CD8-positive, alpha-beta memory T cell (primary cell): ENCODE measurements around the gene NLRP9. TPM values are rescaled to one million over a fixed set of nuclear protein-coding genes. Genes with fewer than 3 reads are reported as not detected.

ENCODE experiments used
- CTCF ChIA-PET: fragments of 350-600 bp; sonication (Branson Sonifier 250); formaldehyde crosslinking; loops from one replicate; lab custom pipeline; 2021; ENCODE audit warnings: antibody characterized with exemption; lab: Charles Lee
- POLR2A ChIA-PET: fragments of 350-600 bp; sonication (Branson Sonifier 250); formaldehyde crosslinking; loops from one replicate; lab custom pipeline; 2021; ENCODE audit warnings: antibody characterized with exemption; lab: Charles Lee
- DNase-seq, 5 donors: peaks; one replicate each; pipeline versions ENCODE4 v3.0.0 to v3.0.0-alpha.2; 2020 to 2022; ENCODE audit warnings: mixed read lengths in 1 of 5
- H3K27ac ChIP-seq: one replicate; pipeline ENCODE4 v1.7.0; 2013; ENCODE audit warnings: low read depth, mild to moderate bottlenecking, low read length, moderate library complexity
- H3K27me3 ChIP-seq: 2 replicates; pipeline ENCODE4 v1.7.0; 2013; ENCODE audit warnings: low read length, mild to moderate bottlenecking; ENCODE audit not compliant: insufficient read depth, poor library complexity, severe bottlenecking
- H3K36me3 ChIP-seq: 2 replicates; pipeline ENCODE4 v1.7.0; 2013; ENCODE audit warnings: mild to moderate bottlenecking, low read length, moderate library complexity; ENCODE audit not compliant: insufficient read depth
- H3K4me1 ChIP-seq: 2 replicates; pipeline ENCODE4 v1.7.0; 2013; ENCODE audit warnings: mild to moderate bottlenecking, low read length, moderate library complexity; ENCODE audit not compliant: insufficient read depth
- H3K4me3 ChIP-seq: 2 replicates; pipeline ENCODE4 v1.7.0; 2013; ENCODE audit warnings: mild to moderate bottlenecking, low read length
- H3K9me3 ChIP-seq: 2 replicates; pipeline ENCODE4 v1.7.0; 2013; ENCODE audit warnings: mild to moderate bottlenecking, low read length
- H3K27ac Mint-ChIP-seq, 8 donors: one replicate each; pipeline ENCODE4 v1.8.0; 2020 to 2021; ENCODE audit warnings: mixed read lengths in 8 of 8, mild to moderate bottlenecking in 6 of 8, inconsistent platforms in 3 of 8, moderate library complexity in 3 of 8
- H3K27me3 Mint-ChIP-seq, 2 donors: one replicate each; pipeline ENCODE4 v1.8.0; 2020 to 2021; ENCODE audit warnings: mixed read lengths in 2 of 2, mild to moderate bottlenecking in 1 of 2, moderate library complexity in 1 of 2
- H3K36me3 Mint-ChIP-seq, 3 donors: one replicate each; pipeline ENCODE4 v1.8.0; 2020 to 2021; ENCODE audit warnings: mixed read lengths in 3 of 3, inconsistent platforms in 1 of 3, mild to moderate bottlenecking in 1 of 3
- H3K4me1 Mint-ChIP-seq, 3 donors: one replicate each; pipeline ENCODE4 v1.8.0; 2020 to 2021; ENCODE audit warnings: mixed read lengths in 3 of 3, inconsistent platforms in 1 of 3, mild to moderate bottlenecking in 1 of 3
- H3K4me3 Mint-ChIP-seq, 7 donors: one replicate each; pipeline ENCODE4 v1.8.0; 2020 to 2021; ENCODE audit warnings: mixed read lengths in 7 of 7, mild to moderate bottlenecking in 6 of 7, moderate library complexity in 4 of 7, inconsistent platforms in 2 of 7
- H3K9me3 Mint-ChIP-seq, 5 donors: one replicate each; pipeline ENCODE4 v1.8.0; 2020 to 2022; ENCODE audit warnings: mixed read lengths in 5 of 5, mild to moderate bottlenecking in 3 of 5, moderate library complexity in 2 of 5, inconsistent platforms in 1 of 5
- polyA plus RNA-seq: library from polyadenylated mRNA; unstranded; fragments of 300-500 nt; fragmentation: Illumina TruSeq; gene quantifications from one replicate; pipeline ENCODE4 v1.2.3, GENCODE V29; 2021
- total RNA-seq, 2 experiments: library from RNA; stranded (reverse); gene quantifications; one replicate each; pipeline ENCODE4 v1.2.3, GENCODE V29; 2021

Gene NLRP9
- total and polyA plus RNA-seq, 3 experiments from 2014 or later = not detected

GRCh38 chr19:55689411-55690108 lies 48.6 kb downstream of the NLRP9 start:
- ChIA-PET CTCF (no interaction called here), POLR2A (no interaction called here)
- no peak overlapping the region for H3K27ac ChIP-seq
- H3K4me3 ChIP-seq = no peak overlapping the region
- Mint-ChIP-seq H3K36me3 (peaks cover 0 to 79% (median 7%) of the 10 kb centered on the region in 3 donors), H3K27ac (no peak overlapping the region), H3K27me3 (no peaks in the 10 kb centered on the region), H3K4me3 (no peak overlapping the region), H3K4me1 (peaks cover 3 to 23% (median 5%) of the 10 kb centered on the region in 3 donors), H3K9me3 (no peaks in the 10 kb centered on the region)
- no peaks in the 10 kb centered on the region for H3K27me3 ChIP-seq
- no peaks in the 10 kb centered on the region for H3K4me1 ChIP-seq
- DNase-seq = peak in 1 of 5 donors; percentile 45
- H3K36me3 ChIP-seq = peaks cover 39% of the 10 kb centered on the region
- no peaks in the 10 kb centered on the region for H3K9me3 ChIP-seq

- no peaks in the 10 kb centered on the region for H3K27me3 ChIP-seq
- peak overlapping the region in 3 of 8 donors; percentile 43 to 89 (median 60) for H3K27ac Mint-ChIP-seq
- POLR2A ChIA-PET = no interaction called here
- no peak overlapping the region for H3K4me3 ChIP-seq
- peaks cover 0 to 80% (median 6%) of the 10 kb centered on the region in 3 donors for H3K36me3 Mint-ChIP-seq
- CTCF ChIA-PET = no interaction called here
- no peaks in the 10 kb centered on the region for H3K9me3 Mint-ChIP-seq
- H3K36me3 ChIP-seq = peaks cover 41% of the 10 kb centered on the region
- H3K4me3 Mint-ChIP-seq = no peak overlapping the region
- no peaks in the 10 kb centered on the region for H3K9me3 ChIP-seq
- DNase-seq = peak in 1 of 5 donors; percentile 46
- peaks cover 5 to 29% (median 5%) of the 10 kb centered on the region in 3 donors for H3K4me1 Mint-ChIP-seq
- no peak overlapping the region for H3K27ac ChIP-seq
- H3K27me3 Mint-ChIP-seq = no peaks in the 10 kb centered on the region
- H3K4me1 ChIP-seq = no peaks in the 10 kb centered on the region
These were observed 49.6 kb downstream of the NLRP9 start for GRCh38 chr19:55688422-55689218.

GRCh38 chr19:55687281-55688201 lies 50.7 kb downstream of the NLRP9 start:
- no peaks in the 10 kb centered on the region for H3K27me3 ChIP-seq
- no peaks in the 10 kb centered on the region for H3K9me3 ChIP-seq
- H3K4me3 Mint-ChIP-seq = no peak overlapping the region
- H3K4me3 ChIP-seq = no peak overlapping the region
- ChIA-PET POLR2A (no interaction called here), CTCF (no interaction called here)
- DNase-seq = peak in 1 of 5 donors; percentile 42
- H3K36me3 Mint-ChIP-seq = peaks cover 0 to 76% (median 3%) of the 10 kb centered on the region in 3 donors
- no peaks in the 10 kb centered on the region for H3K4me1 ChIP-seq
- H3K27ac ChIP-seq = no peak overlapping the region
- H3K4me1 Mint-ChIP-seq = peaks cover 5 to 31% (median 7%) of the 10 kb centered on the region in 3 donors
- H3K9me3 Mint-ChIP-seq = no peaks in the 10 kb centered on the region
- peaks cover 39% of the 10 kb centered on the region for H3K36me3 ChIP-seq
- H3K27me3 Mint-ChIP-seq = no peaks in the 10 kb centered on the region
- peak overlapping the region in 2 of 8 donors; percentile 46 to 73 for H3K27ac Mint-ChIP-seq

- H3K4me1 Mint-ChIP-seq = peaks cover 7 to 34% (median 7%) of the 10 kb centered on the region in 3 donors
- H3K27ac ChIP-seq = no peak overlapping the region
- no peaks in the 10 kb centered on the region for H3K27me3 ChIP-seq
- H3K27me3 Mint-ChIP-seq = no peaks in the 10 kb centered on the region
- no peak overlapping the region for H3K4me3 ChIP-seq
- H3K9me3 ChIP-seq = no peaks in the 10 kb centered on the region
- H3K36me3 Mint-ChIP-seq = peaks cover 0 to 79% (median 3%) of the 10 kb centered on the region in 3 donors
- ChIA-PET POLR2A (no interaction called here), CTCF (no interaction called here)
- no peaks in the 10 kb centered on the region for H3K9me3 Mint-ChIP-seq
- H3K4me1 ChIP-seq = no peaks in the 10 kb centered on the region
- no peak overlapping the region for H3K4me3 Mint-ChIP-seq
- H3K36me3 ChIP-seq = peaks cover 46% of the 10 kb centered on the region
- DNase-seq = no peak
- H3K27ac Mint-ChIP-seq = peak overlapping the region in 3 of 8 donors; percentile 29 to 81 (median 64)
These were observed 51.7 kb downstream of the NLRP9 start for GRCh38 chr19:55686311-55687050.

- Mint-ChIP-seq H3K4me1 (peaks cover 7 to 40% (median 8%) of the 10 kb centered on the region in 3 donors), H3K4me3 (no peak overlapping the region), H3K27me3 (no peaks in the 10 kb centered on the region), H3K9me3 (no peaks in the 10 kb centered on the region), H3K36me3 (peaks cover 0 to 79% (median under 1%) of the 10 kb centered on the region in 3 donors), H3K27ac (peak overlapping the region in 2 of 8 donors; percentile 38 to 81)
- no peak overlapping the region for H3K27ac ChIP-seq
- CTCF ChIA-PET = no interaction called here
- H3K9me3 ChIP-seq = no peaks in the 10 kb centered on the region
- H3K4me3 ChIP-seq = no peak overlapping the region
- POLR2A ChIA-PET = no interaction called here
- H3K4me1 ChIP-seq = no peaks in the 10 kb centered on the region
- no peaks in the 10 kb centered on the region for H3K27me3 ChIP-seq
- DNase-seq = no peak
- peaks cover 46% of the 10 kb centered on the region for H3K36me3 ChIP-seq
These were observed 52.4 kb downstream of the NLRP9 start for GRCh38 chr19:55685776-55686175.

- Histone ChIP-seq H3K27ac (no peak overlapping the region), H3K27me3 (no peaks in the 10 kb centered on the region), H3K4me1 (no peaks in the 10 kb centered on the region), H3K4me3 (no peak overlapping the region), H3K9me3 (no peaks in the 10 kb centered on the region), H3K36me3 (peaks cover 43% of the 10 kb centered on the region)
- peak overlapping the region in 2 of 8 donors; percentile 32 to 36 for H3K27ac Mint-ChIP-seq
- no peaks in the 10 kb centered on the region for H3K9me3 Mint-ChIP-seq
- no peak overlapping the region for H3K4me3 Mint-ChIP-seq
- POLR2A ChIA-PET = interaction anchor here (0.5 kb wide), 1 partner anchor 739 kb away, joined by 3 read pairs; no protein-coding TSS in a partner anchor
- H3K36me3 Mint-ChIP-seq = peaks cover 0 to 79% (median 0%) of the 10 kb centered on the region in 3 donors
- no peak for DNase-seq
- CTCF ChIA-PET = no interaction called here
- H3K4me1 Mint-ChIP-seq = peaks cover 7 to 47% (median 8%) of the 10 kb centered on the region in 3 donors
- no peaks in the 10 kb centered on the region for H3K27me3 Mint-ChIP-seq
These were observed 53.1 kb downstream of the NLRP9 start for GRCh38 chr19:55684946-55685681.
